Choroid plexus epithelial cell (primary cell): ENCODE results near the gene PLEKHG4B.
A peak's percentile ranks its signal among the peaks of the same experiment; 100 is the strongest.

Experiments used
- DNase-seq: peaks from one replicate; pipeline ENCODE4 v3.0.0-alpha.2; 2010; ENCODE audit warnings: low read depth
- H3K4me3 ChIP-seq: 2 replicates; pipeline ENCODE4 v1.5.1; 2011; ENCODE audit warnings: low read depth, mild to moderate bottlenecking, control low read depth, low read length, moderate library complexity
- TF ChIP-seq, protein P1 (sequence below): conservative IDR thresholded peaks from 2 replicates; pipeline ENCODE4 v1.5.1; 2011; ENCODE audit warnings: low read depth, mild to moderate bottlenecking, control low read depth, inconsistent platforms, low read length, moderate library complexity

PLEKHG4B gene

DNA sequence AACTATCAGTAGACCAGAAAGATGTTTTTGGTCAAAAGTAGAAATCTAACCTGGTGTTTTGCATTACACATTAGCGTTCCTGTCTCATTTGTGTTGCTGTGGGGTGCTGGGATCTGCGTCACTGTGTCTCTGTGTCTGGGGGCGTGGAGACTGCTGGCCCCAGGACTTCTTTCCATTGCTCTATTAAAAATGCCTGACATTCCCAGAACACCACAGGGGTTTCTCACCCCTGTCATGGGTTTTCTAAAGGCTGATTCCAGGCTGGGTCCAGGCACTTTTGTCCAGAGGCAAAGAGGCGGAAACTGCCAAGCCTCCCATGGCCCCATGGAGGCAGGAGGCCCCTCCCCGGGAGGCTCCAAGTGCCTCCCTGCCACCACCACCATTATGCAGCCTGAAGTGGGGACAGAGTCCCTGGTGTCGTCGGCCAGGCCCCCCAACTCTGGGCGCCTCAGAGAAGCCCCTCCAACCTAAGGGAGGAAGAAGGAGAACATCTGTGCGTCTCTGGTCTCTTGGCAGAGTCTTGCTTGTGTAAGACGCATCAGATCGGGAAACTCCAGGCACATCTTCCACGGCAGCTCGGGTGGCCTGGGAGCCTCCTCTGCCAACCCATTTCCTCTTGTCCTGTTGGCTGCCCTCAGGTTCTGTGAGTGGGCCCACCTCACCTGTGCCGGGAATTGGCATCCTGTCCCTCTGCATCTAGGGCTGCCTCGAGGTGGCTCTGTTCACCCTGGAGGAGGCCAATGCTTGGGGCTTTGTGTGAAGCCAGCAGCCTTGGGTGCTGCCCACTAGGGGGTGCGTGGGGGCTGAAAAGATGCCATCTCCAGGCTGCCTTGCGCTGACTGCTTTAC, 13.8 kb upstream of the PLEKHG4B start:
- TF ChIP-seq, protein P1, sequence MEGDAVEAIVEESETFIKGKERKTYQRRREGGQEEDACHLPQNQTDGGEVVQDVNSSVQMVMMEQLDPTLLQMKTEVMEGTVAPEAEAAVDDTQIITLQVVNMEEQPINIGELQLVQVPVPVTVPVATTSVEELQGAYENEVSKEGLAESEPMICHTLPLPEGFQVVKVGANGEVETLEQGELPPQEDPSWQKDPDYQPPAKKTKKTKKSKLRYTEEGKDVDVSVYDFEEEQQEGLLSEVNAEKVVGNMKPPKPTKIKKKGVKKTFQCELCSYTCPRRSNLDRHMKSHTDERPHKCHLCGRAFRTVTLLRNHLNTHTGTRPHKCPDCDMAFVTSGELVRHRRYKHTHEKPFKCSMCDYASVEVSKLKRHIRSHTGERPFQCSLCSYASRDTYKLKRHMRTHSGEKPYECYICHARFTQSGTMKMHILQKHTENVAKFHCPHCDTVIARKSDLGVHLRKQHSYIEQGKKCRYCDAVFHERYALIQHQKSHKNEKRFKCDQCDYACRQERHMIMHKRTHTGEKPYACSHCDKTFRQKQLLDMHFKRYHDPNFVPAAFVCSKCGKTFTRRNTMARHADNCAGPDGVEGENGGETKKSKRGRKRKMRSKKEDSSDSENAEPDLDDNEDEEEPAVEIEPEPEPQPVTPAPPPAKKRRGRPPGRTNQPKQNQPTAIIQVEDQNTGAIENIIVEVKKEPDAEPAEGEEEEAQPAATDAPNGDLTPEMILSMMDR = peak; percentile 54
- peak; percentile 50 for DNase-seq
- H3K4me3 ChIP-seq = no peak overlapping the region

DNA sequence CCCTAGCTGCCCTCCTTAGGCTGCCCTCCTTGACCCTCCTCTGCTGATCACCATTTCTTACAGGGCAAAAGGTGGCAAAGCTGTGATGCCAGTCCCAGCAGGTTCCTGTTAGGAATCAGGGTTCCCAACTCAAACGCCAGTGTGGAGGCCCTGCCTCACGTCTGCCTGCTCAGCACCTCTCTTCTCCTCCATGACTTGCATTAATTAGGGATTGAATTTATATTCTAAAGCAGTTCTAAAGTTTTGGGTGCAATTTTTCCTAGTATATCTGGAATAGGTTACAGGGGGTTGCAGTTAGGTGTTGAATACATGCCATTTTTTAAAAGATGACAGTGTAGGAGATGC, 13.2 kb upstream of the PLEKHG4B start:
- TF ChIP-seq, protein P1 = no peak
- DNase-seq = no peak
- H3K4me3 ChIP-seq = no peak overlapping the region

DNA sequence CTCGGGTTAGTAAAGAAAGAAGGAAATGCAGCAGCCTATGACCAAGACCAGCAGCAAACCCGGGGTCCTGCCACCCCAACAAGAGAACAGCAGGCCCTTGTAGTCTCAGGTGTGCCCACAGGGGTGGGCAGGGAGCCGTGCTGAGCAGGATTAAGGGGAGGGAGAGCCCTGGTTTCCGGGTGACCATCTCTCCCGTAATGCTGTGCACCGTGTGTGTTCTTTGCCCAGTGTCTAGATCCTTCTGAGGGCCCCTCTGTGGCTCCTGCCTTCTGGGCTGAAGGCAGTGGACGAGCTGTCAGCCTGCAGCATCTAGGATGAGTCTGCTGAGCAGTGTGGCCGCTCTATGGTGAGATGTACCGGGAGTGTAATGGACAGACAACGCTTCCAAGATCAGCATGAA, 12.7 kb upstream of the PLEKHG4B start:
- DNase-seq = no peak
- H3K4me3 ChIP-seq = no peak overlapping the region
- TF ChIP-seq, protein P1 = no peak

DNA sequence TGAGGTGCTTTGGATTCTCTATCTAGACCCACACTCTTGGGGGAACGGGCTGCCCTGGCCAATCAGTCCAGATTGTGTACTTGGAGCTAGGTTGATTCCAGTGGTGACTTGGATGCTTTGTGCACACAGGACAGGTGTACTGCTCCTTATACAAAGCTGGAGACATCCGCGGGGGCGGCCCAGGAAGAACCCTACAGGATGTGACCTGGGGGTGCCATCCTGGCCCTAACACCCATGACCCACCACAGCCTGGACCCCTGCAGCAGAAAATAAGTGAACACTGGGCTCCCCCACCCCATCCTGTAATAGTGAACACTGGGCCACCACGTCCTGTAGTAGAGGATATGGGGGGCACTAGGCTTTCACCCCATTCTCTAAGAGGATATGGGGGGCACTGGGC, 12.1 kb upstream of the PLEKHG4B start:
- DNase-seq = no peak
- TF ChIP-seq, protein P1 = no peak
- H3K4me3 ChIP-seq = no peak overlapping the region

DNA sequence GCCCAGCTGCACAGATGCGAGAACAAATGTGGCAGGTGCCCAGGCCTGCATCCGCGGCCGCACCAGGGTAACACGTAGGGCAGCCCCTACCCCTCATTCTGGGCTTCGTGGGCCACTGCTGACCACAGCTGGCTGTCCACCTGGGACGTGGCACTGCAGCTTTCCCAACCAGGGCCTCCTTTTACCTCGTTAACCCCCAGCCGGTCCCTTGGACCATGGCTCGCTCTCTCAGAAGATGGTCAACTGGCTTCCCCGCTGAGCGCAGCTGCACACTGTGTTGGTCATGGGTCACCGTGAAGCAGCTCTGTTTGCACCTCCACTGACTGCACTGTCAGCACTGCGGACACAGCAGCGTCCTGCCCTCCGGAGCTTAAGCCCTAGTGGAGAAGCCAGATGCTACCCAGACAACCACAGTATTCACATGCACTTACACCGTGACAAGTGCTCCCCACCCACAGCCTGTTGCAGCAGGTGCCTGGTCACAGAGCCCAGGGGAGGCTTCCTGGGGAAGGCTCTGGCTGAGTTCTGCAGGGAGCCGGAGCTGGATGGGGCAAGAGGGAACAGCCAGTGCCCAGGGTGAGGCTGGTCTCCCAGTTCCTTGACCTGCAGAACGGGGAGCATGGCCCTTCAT, 10.5 kb upstream of the PLEKHG4B start:
- TF ChIP-seq, protein P1 = no peak
- no peak for DNase-seq
- no peak overlapping the region for H3K4me3 ChIP-seq

DNA sequence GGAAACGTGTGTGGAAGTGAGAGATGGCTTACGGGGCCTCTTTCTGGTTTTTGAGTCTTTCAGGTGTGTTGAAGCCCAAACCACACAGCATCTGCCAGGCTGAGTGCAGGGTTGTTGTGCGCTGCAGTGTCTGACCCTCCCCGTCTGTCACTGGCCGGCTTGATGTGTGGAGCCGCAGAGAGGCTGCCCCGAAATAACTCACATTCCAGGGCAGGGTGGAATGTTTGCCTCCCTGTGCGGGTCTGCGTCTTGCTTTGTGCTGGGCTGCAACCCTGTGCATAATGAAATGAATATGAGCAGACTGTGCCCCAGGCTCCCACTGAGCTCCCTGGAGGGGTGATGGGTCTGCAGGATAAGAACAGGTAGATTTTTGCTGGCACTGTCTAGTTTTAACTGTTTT, 9.9 kb upstream of the PLEKHG4B start:
- peak; percentile 63 for DNase-seq
- no peak overlapping the region for H3K4me3 ChIP-seq
- TF ChIP-seq, protein P1 = no peak

DNA sequence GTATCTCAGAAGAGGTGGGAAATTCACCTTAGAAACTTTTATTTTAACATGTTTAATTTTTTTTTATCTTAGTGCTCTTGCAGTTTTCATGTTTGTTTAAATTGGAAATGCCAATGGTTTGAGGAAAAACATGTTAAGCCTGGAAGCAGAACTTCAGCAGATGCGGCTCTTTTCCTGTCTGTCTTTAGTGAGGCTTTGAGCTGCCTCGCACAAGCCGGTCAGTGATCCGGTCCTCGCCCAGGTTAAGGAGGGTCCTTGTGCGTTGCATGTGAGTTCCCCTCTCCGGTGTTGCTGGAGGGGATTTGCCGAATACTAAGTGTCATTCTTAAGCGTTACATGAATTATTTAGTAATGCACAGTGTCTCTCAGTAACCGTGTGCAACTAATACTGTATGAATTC, 9.4 kb upstream of the PLEKHG4B start:
- TF ChIP-seq, protein P1 = no peak
- no peak for DNase-seq
- no peak overlapping the region for H3K4me3 ChIP-seq
